Panc1 (cell line): Measurements from ENCODE around the gene FRMD4A. TPM values are rescaled to one million over a fixed set of nuclear protein-coding genes. Genes with fewer than 3 reads are reported as not detected.

Experiments used
- ATAC-seq: fragments of 200-7000 bp; cut with Tn5 transposase; 2 replicates; pipeline ENCODE4 v1.9.1; 2020; ENCODE audit warnings: mild to moderate bottlenecking, moderate library complexity
- BruUV-seq: library from RNA; stranded (reverse); fragments of 400-500 nt; replicated peaks from 2 replicates; lab custom pipeline; 2021; lab: Mats Ljungman, UMichigan
- CTCF ChIA-PET: fragments of 300-600 bp; sonication (Branson Sonifier 250); formaldehyde crosslinking; loops from one replicate; lab custom pipeline; 2022; ENCODE audit warnings: antibody characterized with exemption; lab: Charles Lee
- POLR2A ChIA-PET: fragments of 300-600 bp; sonication (Branson Sonifier 250); formaldehyde crosslinking; loops from one replicate; lab custom pipeline; 2022; ENCODE audit warnings: antibody characterized with exemption; lab: Charles Lee
- DNase-seq: peaks from one replicate; pipeline ENCODE4 v3.0.0-alpha.2; 2010; ENCODE audit warnings: low read depth, low spot score
- H3K27ac ChIP-seq: 2 replicates; pipeline ENCODE4 v1.5.1; 2011; ENCODE audit warnings: mild to moderate bottlenecking, low read length, inconsistent platforms
- H3K27me3 ChIP-seq: fragments of 200-500 bp; sonication (Bioruptor generic); 2 replicates; pipeline ENCODE4 v1.6.0; 2014; ENCODE audit warnings: low read length, inconsistent platforms; ENCODE audit not compliant: control insufficient read depth, insufficient read depth
- H3K36me3 ChIP-seq: fragments of 200-500 bp; sonication (Bioruptor generic); 2 replicates; pipeline ENCODE4 v1.5.1; 2014; ENCODE audit warnings: inconsistent platforms, mild to moderate bottlenecking, low read length, moderate library complexity; ENCODE audit not compliant: control insufficient read depth, insufficient read depth
- H3K4me1 ChIP-seq: 2 replicates; pipeline ENCODE4 v1.5.1; 2011; ENCODE audit warnings: inconsistent platforms, mild to moderate bottlenecking, low read length, moderate library complexity; ENCODE audit not compliant: control insufficient read depth, insufficient read depth
- H3K4me3 ChIP-seq, 2 experiments: 2 replicates each; pipeline ENCODE4 v1.5.1; 2011 to 2012; ENCODE audit warnings: low read depth in 2 of 2, low read length in 2 of 2, mild to moderate bottlenecking in 2 of 2, inconsistent platforms in 1 of 2, moderate library complexity in 1 of 2
- H3K9me3 ChIP-seq: fragments of 200-500 bp; sonication (Bioruptor generic); 2 replicates; pipeline ENCODE4 v1.5.1; 2014; ENCODE audit warnings: low read depth, mild to moderate bottlenecking, inconsistent platforms, low read length, moderate library complexity; ENCODE audit not compliant: control insufficient read depth, insufficient read depth
- POLR2AphosphoS5 ChIP-seq: IDR thresholded peaks from 2 replicates; pipeline ENCODE4 v1.6.1; 2012; ENCODE audit warnings: mild to moderate bottlenecking, low read depth, low read length, moderate library complexity
- SIN3A ChIP-seq: IDR thresholded peaks from 2 replicates; pipeline ENCODE4 v1.6.1; 2012; ENCODE audit warnings: low read depth, mild to moderate bottlenecking, low read length, moderate library complexity, borderline replicate concordance; ENCODE audit not compliant: insufficient read depth
- TCF7L2 ChIP-seq: IDR thresholded peaks from 2 replicates; pipeline ENCODE4 v1.6.1; 2011; ENCODE audit warnings: mild to moderate bottlenecking, low read depth, low read length, inconsistent platforms
- in situ Hi-C: cut with HindIII; loops from 2 replicates; pipeline ENCODE4 v1.10.0; 2016; ENCODE audit warnings: low sequenced_read_pairs, low pct_unique_long_range_greater_than_20kb
- intact Hi-C: fragments of 100-400 bp; cut with micrococcal nuclease; formaldehyde crosslinking; loops from one replicate; pipeline ENCODE4 v1.10.0; 2022; ENCODE audit not compliant: unreplicated experiment
- total RNA-seq: library from RNA; stranded (reverse); gene quantifications from one replicate; pipeline ENCODE4 v1.2.1, GENCODE V29; 2021; ENCODE audit not compliant: unreplicated experiment
- TF ChIP-seq, protein P1 (sequence below): fragments of 450-650 bp; IDR thresholded peaks from 2 replicates; pipeline ENCODE4 v1.5.1; 2017; ENCODE audit warnings: mild to moderate bottlenecking
- TF ChIP-seq, protein P2 (sequence below), 2 experiments: IDR thresholded peaks; 2 replicates each; pipeline ENCODE4 v1.6.1; 2011 to 2012; ENCODE audit warnings: low read depth in 2 of 2, control low read depth in 1 of 2, low read length in 1 of 2, mild to moderate bottlenecking in 1 of 2, moderate library complexity in 1 of 2; ENCODE audit not compliant: insufficient read depth in 1 of 2

FRMD4A gene
- total RNA-seq, 1 experiment from 2014 or later, result 7.1 TPM

DNA sequence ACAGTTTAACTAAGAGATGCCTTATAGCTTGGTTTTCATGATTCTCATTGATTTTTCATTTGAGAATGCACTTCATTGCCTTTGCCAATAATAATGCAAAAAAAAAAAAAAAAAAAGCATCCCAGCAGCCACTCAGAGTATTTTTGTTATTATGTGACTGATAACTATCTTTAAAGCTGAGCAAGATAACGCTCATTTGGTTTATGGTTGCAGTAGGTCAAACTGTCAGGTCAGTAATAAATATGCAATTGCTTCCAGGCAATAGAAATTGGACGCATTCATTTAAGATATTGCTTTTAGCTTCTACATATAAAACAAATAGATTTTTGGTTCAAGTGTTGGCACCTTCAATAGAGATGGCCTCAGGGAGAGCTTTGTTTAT lies 528.8 kb downstream of the FRMD4A start:
- intact Hi-C loops (no loop called here), in situ Hi-C loops (no loop called here)
- no TSS peak for BruUV-seq
- no peaks in the 10 kb centered on the region for H3K27me3 ChIP-seq
- DNase-seq (no peak), ATAC-seq (no peak)
- H3K36me3 ChIP-seq, result no peaks in the 10 kb centered on the region
- no peaks in the 10 kb centered on the region for H3K9me3 ChIP-seq
- TF ChIP-seq TCF7L2 (no peak), SIN3A (no peak), POLR2AphosphoS5 (no peak)
- TF ChIP-seq, protein P1, sequence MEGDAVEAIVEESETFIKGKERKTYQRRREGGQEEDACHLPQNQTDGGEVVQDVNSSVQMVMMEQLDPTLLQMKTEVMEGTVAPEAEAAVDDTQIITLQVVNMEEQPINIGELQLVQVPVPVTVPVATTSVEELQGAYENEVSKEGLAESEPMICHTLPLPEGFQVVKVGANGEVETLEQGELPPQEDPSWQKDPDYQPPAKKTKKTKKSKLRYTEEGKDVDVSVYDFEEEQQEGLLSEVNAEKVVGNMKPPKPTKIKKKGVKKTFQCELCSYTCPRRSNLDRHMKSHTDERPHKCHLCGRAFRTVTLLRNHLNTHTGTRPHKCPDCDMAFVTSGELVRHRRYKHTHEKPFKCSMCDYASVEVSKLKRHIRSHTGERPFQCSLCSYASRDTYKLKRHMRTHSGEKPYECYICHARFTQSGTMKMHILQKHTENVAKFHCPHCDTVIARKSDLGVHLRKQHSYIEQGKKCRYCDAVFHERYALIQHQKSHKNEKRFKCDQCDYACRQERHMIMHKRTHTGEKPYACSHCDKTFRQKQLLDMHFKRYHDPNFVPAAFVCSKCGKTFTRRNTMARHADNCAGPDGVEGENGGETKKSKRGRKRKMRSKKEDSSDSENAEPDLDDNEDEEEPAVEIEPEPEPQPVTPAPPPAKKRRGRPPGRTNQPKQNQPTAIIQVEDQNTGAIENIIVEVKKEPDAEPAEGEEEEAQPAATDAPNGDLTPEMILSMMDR, result no peak
- TF ChIP-seq, protein P2, sequence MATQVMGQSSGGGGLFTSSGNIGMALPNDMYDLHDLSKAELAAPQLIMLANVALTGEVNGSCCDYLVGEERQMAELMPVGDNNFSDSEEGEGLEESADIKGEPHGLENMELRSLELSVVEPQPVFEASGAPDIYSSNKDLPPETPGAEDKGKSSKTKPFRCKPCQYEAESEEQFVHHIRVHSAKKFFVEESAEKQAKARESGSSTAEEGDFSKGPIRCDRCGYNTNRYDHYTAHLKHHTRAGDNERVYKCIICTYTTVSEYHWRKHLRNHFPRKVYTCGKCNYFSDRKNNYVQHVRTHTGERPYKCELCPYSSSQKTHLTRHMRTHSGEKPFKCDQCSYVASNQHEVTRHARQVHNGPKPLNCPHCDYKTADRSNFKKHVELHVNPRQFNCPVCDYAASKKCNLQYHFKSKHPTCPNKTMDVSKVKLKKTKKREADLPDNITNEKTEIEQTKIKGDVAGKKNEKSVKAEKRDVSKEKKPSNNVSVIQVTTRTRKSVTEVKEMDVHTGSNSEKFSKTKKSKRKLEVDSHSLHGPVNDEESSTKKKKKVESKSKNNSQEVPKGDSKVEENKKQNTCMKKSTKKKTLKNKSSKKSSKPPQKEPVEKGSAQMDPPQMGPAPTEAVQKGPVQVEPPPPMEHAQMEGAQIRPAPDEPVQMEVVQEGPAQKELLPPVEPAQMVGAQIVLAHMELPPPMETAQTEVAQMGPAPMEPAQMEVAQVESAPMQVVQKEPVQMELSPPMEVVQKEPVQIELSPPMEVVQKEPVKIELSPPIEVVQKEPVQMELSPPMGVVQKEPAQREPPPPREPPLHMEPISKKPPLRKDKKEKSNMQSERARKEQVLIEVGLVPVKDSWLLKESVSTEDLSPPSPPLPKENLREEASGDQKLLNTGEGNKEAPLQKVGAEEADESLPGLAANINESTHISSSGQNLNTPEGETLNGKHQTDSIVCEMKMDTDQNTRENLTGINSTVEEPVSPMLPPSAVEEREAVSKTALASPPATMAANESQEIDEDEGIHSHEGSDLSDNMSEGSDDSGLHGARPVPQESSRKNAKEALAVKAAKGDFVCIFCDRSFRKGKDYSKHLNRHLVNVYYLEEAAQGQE (IDR thresholded peaks at IDR 0.05; ENCODE audit: insufficient read depth in 1 of 2, low read depth in 2 of 2, low read length in 1 of 2), result no peak
- H3K27ac ChIP-seq, result no peak overlapping the region
- H3K4me3 ChIP-seq, result no peak overlapping the region
- POLR2A ChIA-PET, result no interaction called here
- CTCF ChIA-PET, result interaction anchor here (0.6 to 0.7 kb wide), 2 partner anchors 28 to 120 kb away, joined by 3 to 9 read pairs; no protein-coding TSS in a partner anchor
- no peaks in the 10 kb centered on the region for H3K4me1 ChIP-seq

DNA sequence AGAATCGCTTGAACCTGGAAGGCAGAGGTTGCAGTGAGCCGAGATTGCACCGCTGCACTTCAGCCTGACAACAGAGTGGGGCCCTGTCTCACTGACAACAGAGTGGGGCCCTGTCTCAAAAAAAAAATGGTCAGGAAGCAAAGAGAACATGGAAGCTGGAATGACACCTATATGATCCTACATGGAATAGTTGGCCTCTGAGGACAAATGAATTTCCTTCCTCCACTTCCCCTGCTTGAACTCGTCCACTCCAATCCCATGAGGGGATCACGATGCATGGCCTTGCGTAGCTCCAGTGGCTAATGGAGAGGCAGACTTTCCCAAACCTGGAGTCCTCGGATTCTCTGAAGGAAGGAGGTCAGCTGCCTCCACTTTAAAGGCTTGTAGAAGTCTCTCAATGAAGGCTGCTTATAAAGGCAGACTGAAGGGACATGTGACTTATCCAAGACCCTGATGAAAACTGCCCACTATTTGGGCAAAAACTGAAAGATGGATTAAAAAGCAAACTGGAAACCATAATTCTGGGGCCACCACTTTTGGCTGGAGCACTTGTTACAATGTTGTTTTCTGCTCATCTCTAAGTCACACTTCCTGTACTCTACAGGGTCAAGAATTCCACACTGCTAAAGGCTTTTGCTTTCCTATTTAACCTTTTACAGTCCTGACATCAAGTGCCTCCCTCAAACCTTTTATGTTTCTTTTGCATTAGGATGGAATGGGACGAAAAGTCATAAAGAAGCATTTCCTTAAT lies 529.4 kb downstream of the FRMD4A start:
- ChIA-PET CTCF (interaction anchor here (0.6 to 0.7 kb wide), 2 partner anchors 28 to 121 kb away, joined by 3 to 9 read pairs; no protein-coding TSS in a partner anchor), POLR2A (no interaction called here)
- in situ Hi-C loops, result no loop called here
- BruUV-seq, result no TSS peak
- no peaks in the 10 kb centered on the region for H3K27me3 ChIP-seq
- TF ChIP-seq, protein P2 (IDR thresholded peaks at IDR 0.05; ENCODE audit: insufficient read depth in 1 of 2, low read depth in 2 of 2, low read length in 1 of 2), result no peak
- TF ChIP-seq, protein P1, result no peak
- TF ChIP-seq TCF7L2 (no peak), SIN3A (no peak), POLR2AphosphoS5 (no peak)
- no peak overlapping the region for H3K4me3 ChIP-seq
- no peak overlapping the region for H3K27ac ChIP-seq
- H3K4me1 ChIP-seq, result no peaks in the 10 kb centered on the region
- intact Hi-C loops, result no loop called here
- H3K9me3 ChIP-seq, result no peaks in the 10 kb centered on the region
- no peaks in the 10 kb centered on the region for H3K36me3 ChIP-seq
- ATAC-seq, result no peak
- no peak for DNase-seq
